Right renal pelvis (tissue), 4 donors: Measurements from ENCODE around the gene TDRD7. TPM values are rescaled to one million over a fixed set of nuclear protein-coding genes. Genes with fewer than 3 reads are reported as not detected.
A peak's percentile ranks its signal among the peaks of the same experiment; 100 is the strongest.
"Not testable (repeated sequence)": the region's sequence is repeated elsewhere in the genome, so short reads cannot be mapped to it uniquely, and the experiment has no call there.

Source experiments
- DNase-seq, 4 donors: peaks; one replicate each; pipeline ENCODE4 v3.0.0-alpha.2; 2013; ENCODE audit warnings: low read depth in 4 of 4, low spot score in 3 of 4, missing footprints in 1 of 4
- polyA plus RNA-seq, 4 donors: library from polyadenylated mRNA; unstranded; fragments of 120-200 nt; gene quantifications; one replicate each; pipeline ENCODE4 v1.2.1, GENCODE V29; 2013; ENCODE audit not compliant: insufficient read length in 4 of 4

The TDRD7 gene
- polyA plus RNA-seq, 4 donors = 6.8 to 9.6 (median 8.3) TPM

- no peak for DNase-seq
These were observed 62.6 kb downstream of the TDRD7 start for GRCh38 chr9:97474372-97474925.

GRCh38 chr9:97475059-97475458 lies 63.2 kb downstream of the TDRD7 start:
- DNase-seq = no peak

GRCh38 chr9:97478301-97478981 lies 66.5 kb downstream of the TDRD7 start:
- DNase-seq = no peak

GRCh38 chr9:97479496-97480159 lies 67.7 kb downstream of the TDRD7 start:
- no peak for DNase-seq

GRCh38 chr9:97480174-97480573 lies 68.3 kb downstream of the TDRD7 start:
- no peak for DNase-seq

- no peak for DNase-seq
These were observed 68.9 kb downstream of the TDRD7 start for GRCh38 chr9:97480749-97481148.

GRCh38 chr9:97484134-97484533 lies 72.2 kb downstream of the TDRD7 start:
- DNase-seq = no peak

- no peak for DNase-seq
These were observed 75.2 kb downstream of the TDRD7 start for GRCh38 chr9:97487107-97487506.

GRCh38 chr9:97487861-97488260 lies 76.0 kb downstream of the TDRD7 start:
- DNase-seq = no peak

GRCh38 chr9:97491216-97491999 lies 79.5 kb downstream of the TDRD7 start:
- DNase-seq = no peak

- DNase-seq = not testable (repeated sequence)
These were observed 85.9 kb downstream of the TDRD7 start for GRCh38 chr9:97497558-97498375.

GRCh38 chr9:97498846-97499245 lies 87.0 kb downstream of the TDRD7 start:
- DNase-seq = not testable (repeated sequence)

- no peak for DNase-seq
These were observed 88.4 kb downstream of the TDRD7 start for GRCh38 chr9:97500263-97500662.

GRCh38 chr9:97500765-97501176 lies 88.9 kb downstream of the TDRD7 start:
- no peak for DNase-seq

- peak in 1 of 4 donors; percentile 16 for DNase-seq
These were observed 89.5 kb downstream of the TDRD7 start, which contains the start of gene TMOD1 for GRCh38 chr9:97501177-97501971. Gene TMOD1 (plus strand): TSS chr9:97501666. CDS start chr9:97524189, 22,523 bp downstream.

- no peak for DNase-seq
These were observed 90.0 kb downstream of the TDRD7 start for GRCh38 chr9:97501972-97502221.

GRCh38 chr9:97502222-97502983 lies 90.5 kb downstream of the TDRD7 start:
- DNase-seq = no peak

GRCh38 chr9:97502984-97503861 lies 91.3 kb downstream of the TDRD7 start:
- no peak for DNase-seq
